Thoracic aorta (tissue), 2 donors: ENCODE measurements around the gene SELE. TPM values are rescaled to one million over a fixed set of nuclear protein-coding genes. Genes with fewer than 3 reads are reported as not detected.

Source experiments
- ATAC-seq: fragments of 150-250 bp; one replicate; pipeline ENCODE4 v1.8.0; 2017; ENCODE audit warnings: low read depth; ENCODE audit not compliant: insufficient number of reproducible peaks, low FRiP score
- DNase-seq: peaks from one replicate; pipeline ENCODE4 v3.0.0-alpha.2; 2020; ENCODE audit warnings: low spot score
- H3K27ac ChIP-seq, 2 donors: fragments of 200-600 bp; sonication (generic); 1 replicate in 1 of 2; 2 replicates in 1 of 2; pipeline ENCODE4 v1.5.1; 2016; ENCODE audit warnings: mild to moderate bottlenecking in 2 of 2, moderate library complexity in 2 of 2
- H3K27me3 ChIP-seq: fragments of 200-600 bp; sonication (generic); replicated peaks from 2 replicates; pipeline ENCODE4 v1.6.0; 2016; ENCODE audit warnings: mild to moderate bottlenecking; ENCODE audit not compliant: insufficient read depth
- H3K36me3 ChIP-seq: fragments of 200-600 bp; sonication (generic); one replicate; pipeline ENCODE4 v1.5.1; 2016
- H3K4me1 ChIP-seq, 2 donors: fragments of 200-600 bp; sonication (generic); 1 replicate in 1 of 2; 2 replicates in 1 of 2; pipeline versions ENCODE4 v1.5.1 to v1.6.0; 2016; ENCODE audit warnings: low read depth in 2 of 2, mild to moderate bottlenecking in 1 of 2; ENCODE audit not compliant: control insufficient read depth in 1 of 2
- H3K4me3 ChIP-seq: fragments of 200-600 bp; sonication (generic); 2 replicates; pipeline ENCODE4 v1.5.1; 2016; ENCODE audit warnings: mild to moderate bottlenecking
- H3K9me3 ChIP-seq: fragments of 200-600 bp; sonication (generic); 2 replicates; pipeline ENCODE4 v1.5.1; 2016
- CTCF ChIP-seq: fragments of 200-600 bp; sonication (generic); IDR thresholded peaks from one replicate; pipeline ENCODE4 v1.5.1; 2019; ENCODE audit warnings: antibody characterized with exemption
- total RNA-seq, 2 donors: library from RNA; depleted of rRNA; stranded (reverse); fragments of >200 nt; gene quantifications; one replicate each; pipeline versions ENCODE4 v1.1.0 to v1.2.3, GENCODE V29; 2016

SELE gene
- total RNA-seq, 2 donors from 2014 or later = 3.4 to 28.8 TPM

DNA sequence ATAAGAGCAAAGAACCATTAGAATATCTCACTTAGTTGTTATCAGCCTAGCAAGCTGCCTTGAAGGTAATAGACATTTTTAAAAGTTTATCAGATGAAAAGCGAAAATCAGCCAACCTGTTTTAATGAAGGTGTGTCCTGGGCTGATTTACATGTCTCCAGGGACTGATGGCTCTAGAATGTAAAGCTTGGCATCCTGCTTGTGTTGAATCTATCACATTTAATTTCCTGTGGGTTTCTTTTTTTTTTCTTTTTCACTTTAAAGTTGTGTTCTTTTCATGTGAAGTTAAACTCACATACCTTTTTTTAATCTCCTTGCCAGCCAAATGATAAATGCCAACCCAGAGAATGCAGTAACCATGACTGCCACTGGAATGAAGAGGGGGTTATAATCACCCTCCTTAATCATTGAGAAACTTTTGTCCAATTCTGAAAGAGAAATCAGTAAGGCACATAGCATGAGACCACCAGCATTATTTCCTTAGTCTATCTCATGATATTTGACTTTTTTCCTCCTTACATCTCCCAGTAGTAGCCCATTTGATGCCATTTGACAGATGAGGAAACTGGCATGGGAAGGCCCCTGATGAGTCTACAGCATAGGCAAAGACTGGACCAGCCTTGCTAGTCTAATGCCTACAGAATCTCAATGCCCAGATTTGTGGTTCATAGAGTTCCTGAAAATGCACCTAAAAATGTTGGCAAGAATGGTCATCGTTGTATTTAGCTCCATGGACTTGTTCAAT, 32.4 kb downstream of the SELE start:
- ATAC-seq = no peak
- Histone ChIP-seq H3K36me3 (no peaks in the 10 kb centered on the region), H3K9me3 (no peaks in the 10 kb centered on the region)

DNA sequence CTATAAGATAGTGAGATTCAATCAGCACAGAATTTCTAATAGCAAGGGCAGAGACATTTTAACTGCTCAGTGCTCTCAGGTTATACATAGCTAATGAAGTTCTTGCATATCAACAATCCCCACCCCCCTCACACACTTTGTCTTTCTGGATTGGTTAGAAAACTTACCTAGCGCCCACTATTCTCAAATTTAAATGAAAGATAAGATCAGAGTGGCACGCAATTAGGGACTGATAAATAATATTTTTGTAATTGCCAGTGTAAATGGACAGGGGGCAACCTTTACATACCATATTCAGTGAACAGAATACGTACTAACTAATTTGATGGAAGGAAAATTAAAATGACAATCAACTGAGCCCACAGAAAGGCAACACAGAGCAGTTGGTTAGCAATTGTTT, 34.2 kb downstream of the SELE start:
- no peaks in the 10 kb centered on the region for H3K36me3 ChIP-seq
- H3K4me3 ChIP-seq = no peak overlapping the region
- TF ChIP-seq CTCF = no peak
- H3K27me3 ChIP-seq = no peaks in the 10 kb centered on the region
- no peak overlapping the region for H3K27ac ChIP-seq
- H3K4me1 ChIP-seq = no peaks in the 10 kb centered on the region
- DNase-seq (no peak), ATAC-seq (no peak)
- H3K9me3 ChIP-seq = no peaks in the 10 kb centered on the region

More for the DNA sequence above, 32.4 kb downstream of the SELE start:
- no peak overlapping the region for H3K4me3 ChIP-seq
- H3K4me1 ChIP-seq = no peaks in the 10 kb centered on the region
- DNase-seq = no peak
- H3K27me3 ChIP-seq = no peaks in the 10 kb centered on the region
- TF ChIP-seq CTCF = no peak
- H3K27ac ChIP-seq = no peak overlapping the region

GRCh38 chr1:169698976-169699375, 34.9 kb downstream of the SELE start:
- ATAC-seq = no peak
- Histone ChIP-seq H3K4me1 (no peaks in the 10 kb centered on the region), H3K27ac (no peak overlapping the region), H3K4me3 (no peak overlapping the region), H3K36me3 (no peaks in the 10 kb centered on the region), H3K9me3 (no peaks in the 10 kb centered on the region), H3K27me3 (no peaks in the 10 kb centered on the region)
- no peak for TF ChIP-seq CTCF
- DNase-seq = no peak

DNA sequence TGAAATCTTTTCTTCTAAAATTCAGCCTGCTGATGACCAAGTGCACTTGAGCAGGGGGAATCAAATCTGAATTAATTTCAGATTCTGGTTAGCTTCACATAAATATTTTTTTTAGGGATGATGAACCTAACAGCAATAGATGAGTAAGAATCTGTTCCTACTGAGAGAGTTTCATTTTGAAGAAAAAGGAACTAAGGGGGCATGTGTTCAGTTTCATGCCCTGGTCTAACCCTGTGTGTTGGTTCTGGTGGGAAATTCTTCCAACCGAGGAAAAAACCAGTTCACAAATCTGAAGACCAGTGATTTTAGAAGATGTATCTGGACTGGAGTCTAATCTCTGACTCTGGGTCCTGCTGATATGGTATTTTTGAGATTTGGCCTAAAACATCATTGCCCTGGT, 36.1 kb downstream of the SELE start:
- Histone ChIP-seq H3K4me3 (no peak overlapping the region), H3K9me3 (no peaks in the 10 kb centered on the region), H3K36me3 (no peaks in the 10 kb centered on the region), H3K4me1 (peaks cover 0 to 3% of the 10 kb centered on the region in 2 donors), H3K27me3 (no peaks in the 10 kb centered on the region), H3K27ac (no peak overlapping the region)
- ATAC-seq (no peak), DNase-seq (no peak)
- no peak for TF ChIP-seq CTCF

DNA sequence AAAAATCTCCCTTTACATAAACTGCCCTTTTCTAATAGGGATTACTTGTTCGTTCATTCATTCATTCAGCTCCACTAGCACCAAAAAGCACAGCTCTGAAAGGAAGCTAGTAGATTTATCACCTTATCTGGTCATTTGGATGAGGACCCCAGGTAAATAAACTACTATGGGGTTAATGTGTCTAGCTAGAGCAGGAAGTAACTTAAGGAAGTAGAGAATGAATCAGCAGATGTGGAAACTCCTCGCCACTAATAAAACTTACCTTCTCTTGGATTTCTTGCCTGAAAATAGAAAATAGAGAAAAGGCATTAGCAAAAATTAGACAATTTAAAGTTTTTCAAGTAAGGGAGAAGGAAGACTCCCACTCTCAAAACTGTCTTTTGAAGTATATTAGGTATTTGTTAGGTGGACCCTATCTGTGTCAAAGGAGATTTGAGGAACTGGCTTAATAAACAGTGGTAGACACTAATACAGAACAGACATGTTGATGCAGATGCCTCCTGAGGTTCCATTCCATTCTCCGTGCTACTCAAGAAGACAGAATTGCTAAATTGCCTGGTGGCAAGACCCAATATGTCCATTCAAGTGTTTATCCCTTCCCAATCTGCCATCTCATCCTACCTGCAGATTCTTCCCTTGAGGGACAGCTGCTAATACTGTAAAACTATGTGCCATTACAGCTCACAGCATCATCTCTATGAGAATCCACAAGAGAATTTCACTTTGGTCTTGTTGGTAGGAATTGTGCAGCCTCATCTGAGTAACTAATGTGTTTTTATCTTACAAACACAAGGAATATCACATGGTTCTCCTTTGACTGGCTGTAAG, 37.4 kb downstream of the SELE start:
- Histone ChIP-seq H3K4me3 (no peak overlapping the region), H3K9me3 (no peaks in the 10 kb centered on the region), H3K4me1 (peaks cover 0 to 3% of the 10 kb centered on the region in 2 donors), H3K27me3 (no peaks in the 10 kb centered on the region), H3K27ac (no peak overlapping the region), H3K36me3 (no peaks in the 10 kb centered on the region)
- no peak for TF ChIP-seq CTCF
- no peak for DNase-seq
- no peak for ATAC-seq
